ENCODE results near the gene DENND5A.

DNA sequence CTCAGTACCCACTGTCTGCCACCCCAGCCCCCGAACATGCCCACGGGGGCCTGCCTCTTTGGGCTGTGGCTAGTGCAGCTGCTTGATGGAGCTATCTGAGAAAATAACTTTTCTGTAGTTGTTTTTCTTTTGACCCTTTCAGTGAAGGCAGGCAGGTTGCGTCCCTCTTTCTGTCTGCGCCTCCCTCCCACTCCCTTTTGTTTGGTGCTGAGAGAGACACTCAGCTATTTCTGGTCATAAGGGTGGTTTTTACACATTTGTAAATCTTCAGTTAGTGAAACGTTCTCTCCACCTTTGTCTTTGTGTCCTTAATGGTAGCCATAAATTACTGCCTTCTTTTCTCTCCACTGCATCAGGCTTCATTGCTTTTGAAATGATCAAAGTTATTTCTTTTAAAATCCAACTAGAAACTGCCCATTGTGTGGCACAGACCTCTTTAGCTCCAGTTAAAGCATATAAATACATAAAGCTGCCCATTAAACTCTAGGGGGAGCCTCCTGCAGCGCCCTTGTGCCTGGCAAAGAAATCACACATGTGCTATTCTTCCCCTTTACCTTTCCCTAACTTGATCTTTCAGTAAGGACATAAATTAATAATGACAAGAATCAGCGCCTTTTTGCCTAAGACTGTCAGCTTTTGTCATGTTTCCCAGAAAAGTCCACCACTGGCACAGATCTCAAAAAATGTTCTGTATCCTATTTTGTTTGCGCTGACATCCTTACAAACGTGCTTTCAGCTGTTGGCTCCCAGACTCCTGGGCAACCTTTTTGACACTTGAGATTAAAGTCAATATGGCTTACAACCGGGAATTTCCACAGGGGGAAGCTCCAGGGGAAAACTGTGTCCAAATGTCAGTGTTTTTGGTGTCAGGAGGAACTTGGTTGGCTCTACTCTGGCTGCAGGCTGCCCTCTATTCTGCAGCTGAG lies 172.0 kb downstream of the DENND5A start:
- TF ChIP-seq, protein P1, sequence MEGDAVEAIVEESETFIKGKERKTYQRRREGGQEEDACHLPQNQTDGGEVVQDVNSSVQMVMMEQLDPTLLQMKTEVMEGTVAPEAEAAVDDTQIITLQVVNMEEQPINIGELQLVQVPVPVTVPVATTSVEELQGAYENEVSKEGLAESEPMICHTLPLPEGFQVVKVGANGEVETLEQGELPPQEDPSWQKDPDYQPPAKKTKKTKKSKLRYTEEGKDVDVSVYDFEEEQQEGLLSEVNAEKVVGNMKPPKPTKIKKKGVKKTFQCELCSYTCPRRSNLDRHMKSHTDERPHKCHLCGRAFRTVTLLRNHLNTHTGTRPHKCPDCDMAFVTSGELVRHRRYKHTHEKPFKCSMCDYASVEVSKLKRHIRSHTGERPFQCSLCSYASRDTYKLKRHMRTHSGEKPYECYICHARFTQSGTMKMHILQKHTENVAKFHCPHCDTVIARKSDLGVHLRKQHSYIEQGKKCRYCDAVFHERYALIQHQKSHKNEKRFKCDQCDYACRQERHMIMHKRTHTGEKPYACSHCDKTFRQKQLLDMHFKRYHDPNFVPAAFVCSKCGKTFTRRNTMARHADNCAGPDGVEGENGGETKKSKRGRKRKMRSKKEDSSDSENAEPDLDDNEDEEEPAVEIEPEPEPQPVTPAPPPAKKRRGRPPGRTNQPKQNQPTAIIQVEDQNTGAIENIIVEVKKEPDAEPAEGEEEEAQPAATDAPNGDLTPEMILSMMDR (IDR thresholded peaks at IDR 0.05) = peak; percentile 52
- TF ChIP-seq, protein P2, sequence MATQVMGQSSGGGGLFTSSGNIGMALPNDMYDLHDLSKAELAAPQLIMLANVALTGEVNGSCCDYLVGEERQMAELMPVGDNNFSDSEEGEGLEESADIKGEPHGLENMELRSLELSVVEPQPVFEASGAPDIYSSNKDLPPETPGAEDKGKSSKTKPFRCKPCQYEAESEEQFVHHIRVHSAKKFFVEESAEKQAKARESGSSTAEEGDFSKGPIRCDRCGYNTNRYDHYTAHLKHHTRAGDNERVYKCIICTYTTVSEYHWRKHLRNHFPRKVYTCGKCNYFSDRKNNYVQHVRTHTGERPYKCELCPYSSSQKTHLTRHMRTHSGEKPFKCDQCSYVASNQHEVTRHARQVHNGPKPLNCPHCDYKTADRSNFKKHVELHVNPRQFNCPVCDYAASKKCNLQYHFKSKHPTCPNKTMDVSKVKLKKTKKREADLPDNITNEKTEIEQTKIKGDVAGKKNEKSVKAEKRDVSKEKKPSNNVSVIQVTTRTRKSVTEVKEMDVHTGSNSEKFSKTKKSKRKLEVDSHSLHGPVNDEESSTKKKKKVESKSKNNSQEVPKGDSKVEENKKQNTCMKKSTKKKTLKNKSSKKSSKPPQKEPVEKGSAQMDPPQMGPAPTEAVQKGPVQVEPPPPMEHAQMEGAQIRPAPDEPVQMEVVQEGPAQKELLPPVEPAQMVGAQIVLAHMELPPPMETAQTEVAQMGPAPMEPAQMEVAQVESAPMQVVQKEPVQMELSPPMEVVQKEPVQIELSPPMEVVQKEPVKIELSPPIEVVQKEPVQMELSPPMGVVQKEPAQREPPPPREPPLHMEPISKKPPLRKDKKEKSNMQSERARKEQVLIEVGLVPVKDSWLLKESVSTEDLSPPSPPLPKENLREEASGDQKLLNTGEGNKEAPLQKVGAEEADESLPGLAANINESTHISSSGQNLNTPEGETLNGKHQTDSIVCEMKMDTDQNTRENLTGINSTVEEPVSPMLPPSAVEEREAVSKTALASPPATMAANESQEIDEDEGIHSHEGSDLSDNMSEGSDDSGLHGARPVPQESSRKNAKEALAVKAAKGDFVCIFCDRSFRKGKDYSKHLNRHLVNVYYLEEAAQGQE (IDR thresholded peaks at IDR 0.05; ENCODE audit: insufficient read depth in 1 of 2, low read depth in 2 of 2, low read length in 1 of 2) = no peak
- TF ChIP-seq TCF7L2 (IDR thresholded peaks at IDR 0.05; ENCODE audit: low read depth, low read length) = no peak
- TF ChIP-seq SIN3A (IDR thresholded peaks at IDR 0.05; ENCODE audit: borderline replicate concordance, insufficient read depth, low read depth, low read length) = no peak

All from Panc1 (cell line).